Parathyroid adenoma (tissue), 2 donors: ENCODE measurements around the gene ITPR2.

Experiments used
- H2AFZ ChIP-seq: fragments of 300-600 bp; sonication (generic); one replicate; pipeline ENCODE4 v1.7.0; 2017; ENCODE audit warnings: antibody characterized with exemption, mild to moderate bottlenecking
- H3K27ac ChIP-seq: fragments of 300-600 bp; sonication (generic); one replicate; pipeline ENCODE4 v1.7.0; 2017
- H3K27me3 ChIP-seq: fragments of 300-600 bp; sonication (generic); one replicate; pipeline ENCODE4 v1.7.0; 2017; ENCODE audit warnings: low read length; ENCODE audit not compliant: control insufficient read depth, insufficient read depth
- H3K36me3 ChIP-seq: fragments of 300-600 bp; sonication (generic); one replicate; pipeline ENCODE4 v1.7.0; 2017; ENCODE audit warnings: low read length; ENCODE audit not compliant: control insufficient read depth, insufficient read depth
- H3K4me1 ChIP-seq: fragments of 300-600 bp; sonication (generic); one replicate; pipeline ENCODE4 v1.7.0; 2017; ENCODE audit warnings: control low read depth
- H3K4me2 ChIP-seq: fragments of 300-600 bp; sonication (generic); one replicate; pipeline ENCODE4 v1.7.0; 2017; ENCODE audit warnings: low read length
- H3K4me3 ChIP-seq: fragments of 300-600 bp; sonication (generic); one replicate; pipeline ENCODE4 v1.7.0; 2017; ENCODE audit warnings: low read depth, low read length
- H3K79me2 ChIP-seq: fragments of 300-600 bp; sonication (generic); one replicate; pipeline ENCODE4 v1.7.0; 2017; ENCODE audit warnings: control low read depth
- H3K9ac ChIP-seq: fragments of 300-600 bp; sonication (generic); one replicate; pipeline ENCODE4 v1.7.0; 2017; ENCODE audit warnings: mild to moderate bottlenecking
- H3K9me3 ChIP-seq: fragments of 300-600 bp; sonication (generic); one replicate; pipeline ENCODE4 v1.7.0; 2017; ENCODE audit warnings: low read length; ENCODE audit not compliant: control insufficient read depth
- TF ChIP-seq, protein P1 (sequence below): fragments of 300-600 bp; sonication (generic); IDR thresholded peaks from one replicate; pipeline ENCODE4 v1.7.0; 2017; ENCODE audit warnings: antibody characterized with exemption, mild to moderate bottlenecking
- donor health status: primary hyperparathyroidism.

The ITPR2 gene

GRCh38 chr12:26304273-26304672, 528.7 kb downstream of the ITPR2 start:
- H3K79me2 ChIP-seq = no peaks in the 10 kb centered on the region
- H3K36me3 ChIP-seq = no peaks in the 10 kb centered on the region
- H3K4me2 ChIP-seq = no peak overlapping the region
- no peak overlapping the region for H3K9ac ChIP-seq
- no peaks in the 10 kb centered on the region for H3K27me3 ChIP-seq
- H3K27ac ChIP-seq = no peak overlapping the region
- no peak overlapping the region for H2AFZ ChIP-seq
- no peaks in the 10 kb centered on the region for H3K4me1 ChIP-seq
- no peak overlapping the region for H3K4me3 ChIP-seq
- TF ChIP-seq, protein P1, sequence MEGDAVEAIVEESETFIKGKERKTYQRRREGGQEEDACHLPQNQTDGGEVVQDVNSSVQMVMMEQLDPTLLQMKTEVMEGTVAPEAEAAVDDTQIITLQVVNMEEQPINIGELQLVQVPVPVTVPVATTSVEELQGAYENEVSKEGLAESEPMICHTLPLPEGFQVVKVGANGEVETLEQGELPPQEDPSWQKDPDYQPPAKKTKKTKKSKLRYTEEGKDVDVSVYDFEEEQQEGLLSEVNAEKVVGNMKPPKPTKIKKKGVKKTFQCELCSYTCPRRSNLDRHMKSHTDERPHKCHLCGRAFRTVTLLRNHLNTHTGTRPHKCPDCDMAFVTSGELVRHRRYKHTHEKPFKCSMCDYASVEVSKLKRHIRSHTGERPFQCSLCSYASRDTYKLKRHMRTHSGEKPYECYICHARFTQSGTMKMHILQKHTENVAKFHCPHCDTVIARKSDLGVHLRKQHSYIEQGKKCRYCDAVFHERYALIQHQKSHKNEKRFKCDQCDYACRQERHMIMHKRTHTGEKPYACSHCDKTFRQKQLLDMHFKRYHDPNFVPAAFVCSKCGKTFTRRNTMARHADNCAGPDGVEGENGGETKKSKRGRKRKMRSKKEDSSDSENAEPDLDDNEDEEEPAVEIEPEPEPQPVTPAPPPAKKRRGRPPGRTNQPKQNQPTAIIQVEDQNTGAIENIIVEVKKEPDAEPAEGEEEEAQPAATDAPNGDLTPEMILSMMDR = no peak
- H3K9me3 ChIP-seq = no peaks in the 10 kb centered on the region

- TF ChIP-seq, protein P1 = no peak
These were observed 529.6 kb downstream of the ITPR2 start for GRCh38 chr12:26303418-26303817.

GRCh38 chr12:26302776-26303175, 530.2 kb downstream of the ITPR2 start:
- Histone ChIP-seq H3K4me1 (no peaks in the 10 kb centered on the region), H3K4me3 (no peak overlapping the region), H3K9me3 (no peaks in the 10 kb centered on the region), H3K27me3 (no peaks in the 10 kb centered on the region), H2AFZ (no peak overlapping the region), H3K9ac (no peak overlapping the region), H3K4me2 (no peak overlapping the region), H3K79me2 (no peaks in the 10 kb centered on the region), H3K36me3 (no peaks in the 10 kb centered on the region), H3K27ac (no peak overlapping the region)
- TF ChIP-seq, protein P1 = no peak

More at GRCh38 chr12:26303418-26303817, 529.6 kb downstream of the ITPR2 start:
- H3K9ac ChIP-seq = no peak overlapping the region
- no peak overlapping the region for H3K27ac ChIP-seq
- no peaks in the 10 kb centered on the region for H3K79me2 ChIP-seq
- no peaks in the 10 kb centered on the region for H3K36me3 ChIP-seq
- no peaks in the 10 kb centered on the region for H3K27me3 ChIP-seq
- no peak overlapping the region for H3K4me3 ChIP-seq
- no peaks in the 10 kb centered on the region for H3K9me3 ChIP-seq
- no peak overlapping the region for H3K4me2 ChIP-seq
- H3K4me1 ChIP-seq = no peaks in the 10 kb centered on the region
- no peak overlapping the region for H2AFZ ChIP-seq

DNA sequence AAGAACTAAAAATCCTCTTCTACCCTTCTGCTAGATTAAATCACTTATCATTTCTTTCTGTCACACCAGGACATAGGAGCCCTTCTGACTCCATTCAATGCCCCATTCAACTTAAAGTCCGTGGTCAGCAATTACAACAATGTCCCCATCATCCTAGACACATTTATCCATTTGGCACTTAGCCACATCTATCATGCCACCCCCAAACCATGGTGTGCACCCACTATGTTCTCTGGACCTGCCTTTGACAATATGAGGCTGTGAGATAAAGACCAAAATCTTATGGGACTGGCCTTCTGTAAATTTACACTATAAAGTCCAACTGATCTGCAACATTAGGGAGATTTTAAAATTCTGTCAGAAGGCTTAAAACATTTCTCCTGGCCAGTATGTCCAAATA, 533.2 kb downstream of the ITPR2 start:
- no peak overlapping the region for H3K27ac ChIP-seq

More for the DNA sequence above, 533.2 kb downstream of the ITPR2 start:
- Histone ChIP-seq H3K79me2 (no peaks in the 10 kb centered on the region), H3K9ac (no peak overlapping the region), H3K4me2 (no peak overlapping the region), H3K27me3 (no peaks in the 10 kb centered on the region), H2AFZ (no peak overlapping the region), H3K4me1 (no peaks in the 10 kb centered on the region), H3K36me3 (no peaks in the 10 kb centered on the region), H3K4me3 (no peak overlapping the region), H3K9me3 (no peaks in the 10 kb centered on the region)
- TF ChIP-seq, protein P1 = no peak
